ENCODE measurements around the gene DUSP28.
"Not testable (repeated sequence)": the region's sequence is repeated elsewhere in the genome, so short reads cannot be mapped to it uniquely, and the experiment has no call there.

Gene DUSP28

DNA sequence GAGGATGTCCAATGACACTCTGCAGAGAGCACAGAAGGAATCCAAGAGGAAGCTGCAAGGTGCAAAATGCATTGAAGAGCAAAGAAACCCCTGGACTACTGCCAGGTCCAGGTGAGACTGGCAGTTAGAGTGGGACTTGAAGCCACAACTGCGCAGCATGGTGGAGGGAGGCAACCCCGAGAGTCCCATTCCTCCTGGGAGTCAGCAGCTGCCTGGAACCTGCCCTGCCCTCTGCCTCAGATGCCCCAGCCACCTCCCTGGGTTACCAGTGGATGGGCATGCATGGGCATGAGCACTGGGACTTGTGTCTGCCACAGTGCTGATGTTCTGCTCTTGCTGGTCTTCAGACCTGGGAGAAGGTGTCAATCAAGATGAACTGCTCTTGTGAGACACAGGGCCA, 45.5 kb upstream of the DUSP28 start:
- H3K27ac ChIP-seq = no peak overlapping the region
- TF ChIP-seq, protein P1, sequence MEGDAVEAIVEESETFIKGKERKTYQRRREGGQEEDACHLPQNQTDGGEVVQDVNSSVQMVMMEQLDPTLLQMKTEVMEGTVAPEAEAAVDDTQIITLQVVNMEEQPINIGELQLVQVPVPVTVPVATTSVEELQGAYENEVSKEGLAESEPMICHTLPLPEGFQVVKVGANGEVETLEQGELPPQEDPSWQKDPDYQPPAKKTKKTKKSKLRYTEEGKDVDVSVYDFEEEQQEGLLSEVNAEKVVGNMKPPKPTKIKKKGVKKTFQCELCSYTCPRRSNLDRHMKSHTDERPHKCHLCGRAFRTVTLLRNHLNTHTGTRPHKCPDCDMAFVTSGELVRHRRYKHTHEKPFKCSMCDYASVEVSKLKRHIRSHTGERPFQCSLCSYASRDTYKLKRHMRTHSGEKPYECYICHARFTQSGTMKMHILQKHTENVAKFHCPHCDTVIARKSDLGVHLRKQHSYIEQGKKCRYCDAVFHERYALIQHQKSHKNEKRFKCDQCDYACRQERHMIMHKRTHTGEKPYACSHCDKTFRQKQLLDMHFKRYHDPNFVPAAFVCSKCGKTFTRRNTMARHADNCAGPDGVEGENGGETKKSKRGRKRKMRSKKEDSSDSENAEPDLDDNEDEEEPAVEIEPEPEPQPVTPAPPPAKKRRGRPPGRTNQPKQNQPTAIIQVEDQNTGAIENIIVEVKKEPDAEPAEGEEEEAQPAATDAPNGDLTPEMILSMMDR (conservative IDR thresholded peaks at IDR 0.05) = no peak

- TF ChIP-seq, protein P1 (conservative IDR thresholded peaks at IDR 0.05) = no peak
- H3K27ac ChIP-seq = no peak overlapping the region
Measured at GRCh38 chr2:240517342-240517741, 42.8 kb upstream of the DUSP28 start.

DNA sequence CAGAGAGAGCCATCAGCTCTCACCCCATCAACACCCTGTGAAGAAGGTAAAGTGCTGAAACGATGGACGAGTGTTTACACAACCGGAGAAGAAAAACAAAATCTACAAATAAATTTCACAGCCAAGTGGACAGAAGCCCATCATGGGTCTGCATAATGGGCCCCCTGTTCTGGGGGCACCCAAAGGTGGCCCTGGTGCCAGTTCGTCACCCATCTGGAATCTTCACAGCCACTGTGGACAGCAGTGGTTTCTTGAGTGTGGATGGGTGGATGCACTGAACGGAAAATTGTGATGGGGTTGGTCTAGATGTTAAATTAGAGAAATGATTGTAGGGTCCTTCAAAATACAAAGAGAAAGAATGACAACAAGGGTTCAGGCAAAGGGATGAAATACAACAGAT, 41.2 kb upstream of the DUSP28 start:
- H3K27ac ChIP-seq = no peak overlapping the region
- TF ChIP-seq, protein P1 (conservative IDR thresholded peaks at IDR 0.05) = no peak

- H3K27ac ChIP-seq = no peak overlapping the region
- TF ChIP-seq, protein P1 (conservative IDR thresholded peaks at IDR 0.05) = no peak
Measured at GRCh38 chr2:240519396-240520129, 40.6 kb upstream of the DUSP28 start.

GRCh38 chr2:240520130-240520973, 39.8 kb upstream of the DUSP28 start:
- TF ChIP-seq, protein P1 (conservative IDR thresholded peaks at IDR 0.05) = no peak

GRCh38 chr2:240520974-240521350, 39.2 kb upstream of the DUSP28 start:
- no peak overlapping the region for H3K27ac ChIP-seq
- TF ChIP-seq, protein P1 (conservative IDR thresholded peaks at IDR 0.05) = no peak

More at GRCh38 chr2:240520130-240520973, 39.8 kb upstream of the DUSP28 start:
- H3K27ac ChIP-seq = no peak overlapping the region

DNA sequence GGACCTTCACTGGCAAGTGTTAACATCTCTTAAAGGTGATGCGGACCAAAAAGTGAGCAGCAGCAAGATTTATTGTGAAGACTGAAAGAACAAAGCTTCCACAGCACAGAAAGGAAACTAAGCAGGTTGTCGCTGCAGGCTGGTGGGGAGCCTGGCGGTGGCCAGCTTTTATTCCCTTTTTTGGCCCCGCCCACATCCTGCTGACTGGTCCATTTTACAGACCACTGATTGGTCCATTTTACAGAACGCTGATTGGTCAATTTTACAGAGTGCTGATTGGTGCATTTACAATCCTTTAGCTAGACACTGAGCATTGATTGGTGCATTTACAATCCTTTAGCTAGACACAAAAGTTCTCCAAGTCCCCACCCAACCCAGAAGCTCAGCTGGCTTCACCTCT, 38.3 kb upstream of the DUSP28 start:
- H3K27ac ChIP-seq = not testable (repeated sequence)

DNA sequence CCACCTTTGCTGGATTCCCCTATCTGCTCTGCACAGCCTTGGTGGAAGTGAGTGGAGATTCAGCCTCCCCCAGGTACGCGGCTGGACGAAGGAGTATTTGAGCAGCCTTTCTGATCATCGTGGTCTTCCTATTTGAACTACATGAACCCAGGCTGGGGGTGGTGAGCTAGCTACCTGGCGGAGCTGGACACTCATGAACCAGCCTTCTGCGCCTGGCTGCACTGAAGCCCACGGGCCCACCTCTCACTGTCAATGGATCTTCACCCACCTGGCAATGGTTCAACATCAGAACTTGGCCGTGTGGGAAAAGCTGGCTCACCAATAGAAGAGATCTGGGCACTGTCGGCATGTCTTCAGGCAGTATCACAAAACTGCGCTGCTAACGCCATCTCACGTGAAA, 37.8 kb upstream of the DUSP28 start:
- no peak overlapping the region for H3K27ac ChIP-seq
- TF ChIP-seq, protein P1 (conservative IDR thresholded peaks at IDR 0.05) = no peak
